ENCODE data around the gene TADA2B.

Gene TADA2B

GRCh38 chr4:7002336-7002735 lies 40.8 kb upstream of the TADA2B start:
- no peak overlapping the region for H2BK5ac ChIP-seq (ENCODE audit: low read length)
- no peak overlapping the region for H2BK15ac ChIP-seq (replicated peaks; ENCODE audit: low read depth)
- H3K4me3 ChIP-seq (ENCODE audit: low read length) = no peak overlapping the region
- H4K8ac ChIP-seq (ENCODE audit: low read depth, low read length) = no peak overlapping the region
- H3K56ac ChIP-seq (ENCODE audit: low read length) = no peak overlapping the region
- no peak overlapping the region for H2BK120ac ChIP-seq (ENCODE audit: low read depth, low read length)
- no peak overlapping the region for H3K23ac ChIP-seq (ENCODE audit: low read length)
- H3K4me2 ChIP-seq (ENCODE audit: low read length) = no peak overlapping the region
- no peak overlapping the region for H3K4ac ChIP-seq (ENCODE audit: low read depth, low read length)
- peaks cover 2% of the 10 kb centered on the region for H3K79me1 ChIP-seq (ENCODE audit: low read length)
- no peak overlapping the region for H3K27ac ChIP-seq (ENCODE audit: low read depth, low read length)
- peaks cover 18% of the 10 kb centered on the region for H3K36me3 ChIP-seq (ENCODE audit: control insufficient read depth, insufficient read depth, low read length)
- no peak overlapping the region for H2AK5ac ChIP-seq (ENCODE audit: low read length)
- H3K4me1 ChIP-seq (ENCODE audit: control insufficient read depth, low read depth, low read length) = no peaks in the 10 kb centered on the region
- H3K9ac ChIP-seq (ENCODE audit: low read length) = no peak overlapping the region
- H3K79me2 ChIP-seq (ENCODE audit: control insufficient read depth, insufficient read depth, low read length) = no peaks in the 10 kb centered on the region
- no CpG with 5 or more reads among the region's 7 CpGs for WGBS (ENCODE audit: extremely low coverage, insufficient coverage, low lambda C conversion rate)
- H4K5ac ChIP-seq (ENCODE audit: low read length) = no peak overlapping the region
- no peak overlapping the region for H3K18ac ChIP-seq (ENCODE audit: low read length)
- no peak for DNase-seq
- H3K27me3 ChIP-seq (ENCODE audit: insufficient read depth, low read length, poor library complexity) = no peaks in the 10 kb centered on the region

DNA sequence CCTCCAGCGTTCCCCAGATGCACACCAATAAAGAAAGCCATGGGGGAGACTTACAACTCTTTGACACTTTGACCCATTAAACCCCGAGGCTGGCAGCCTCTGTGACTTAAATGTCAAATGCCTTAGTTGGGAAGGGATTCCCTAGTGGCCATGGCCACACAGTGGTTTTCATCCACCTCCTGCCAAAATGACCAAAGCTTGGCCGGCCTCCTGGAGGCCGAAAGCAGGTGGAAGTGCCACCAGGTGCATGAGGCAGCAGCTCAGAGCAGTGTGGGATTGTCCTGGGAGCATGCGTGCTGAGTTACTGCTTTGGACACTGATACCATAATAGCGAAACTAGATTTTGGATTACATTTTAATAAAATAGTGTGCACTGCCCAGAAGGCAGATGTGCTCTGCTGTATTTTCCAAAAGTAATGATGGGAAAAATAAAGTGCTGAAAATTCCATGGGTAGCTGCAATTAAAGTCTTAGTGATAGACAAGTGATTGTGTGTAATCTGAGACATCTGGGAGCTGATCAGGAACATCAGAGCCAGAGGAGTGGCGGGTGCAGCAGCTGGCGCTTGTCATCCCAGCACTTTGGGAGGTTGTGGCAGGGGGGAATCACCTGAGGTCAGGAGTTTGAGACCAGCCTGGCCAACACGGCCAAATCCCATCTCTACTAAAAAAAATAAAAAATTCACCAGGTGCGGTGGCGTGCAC lies 39.8 kb upstream of the TADA2B start:
- Histone ChIP-seq H3K9ac (ENCODE audit: low read length) (no peak overlapping the region), H3K18ac (ENCODE audit: low read length) (no peak overlapping the region), H3K27me3 (ENCODE audit: insufficient read depth, low read length, poor library complexity) (no peaks in the 10 kb centered on the region), H3K27ac (ENCODE audit: low read depth, low read length) (no peak overlapping the region), H3K36me3 (ENCODE audit: control insufficient read depth, insufficient read depth, low read length) (peaks cover 18% of the 10 kb centered on the region), H3K79me2 (ENCODE audit: control insufficient read depth, insufficient read depth, low read length) (no peaks in the 10 kb centered on the region), H2AK5ac (ENCODE audit: low read length) (no peak overlapping the region), H3K4ac (ENCODE audit: low read depth, low read length) (no peak overlapping the region), H4K8ac (ENCODE audit: low read depth, low read length) (no peak overlapping the region), H2BK120ac (ENCODE audit: low read depth, low read length) (no peak overlapping the region), H3K4me2 (ENCODE audit: low read length) (no peak overlapping the region), H3K4me1 (ENCODE audit: control insufficient read depth, low read depth, low read length) (no peaks in the 10 kb centered on the region), H4K5ac (ENCODE audit: low read length) (no peak overlapping the region), H3K56ac (ENCODE audit: low read length) (no peak overlapping the region), H3K23ac (ENCODE audit: low read length) (no peak overlapping the region), H3K4me3 (ENCODE audit: low read length) (no peak overlapping the region), H2BK5ac (ENCODE audit: low read length) (no peak overlapping the region), H3K79me1 (ENCODE audit: low read length) (peaks cover 2% of the 10 kb centered on the region), H2BK15ac (replicated peaks; ENCODE audit: low read depth) (no peak overlapping the region)
- no peak for DNase-seq
- WGBS (ENCODE audit: extremely low coverage, insufficient coverage, low lambda C conversion rate) = no CpG with 5 or more reads among the region's 11 CpGs

GRCh38 chr4:7003879-7004240 lies 39.3 kb upstream of the TADA2B start:
- peaks cover 4% of the 10 kb centered on the region for H3K79me1 ChIP-seq (ENCODE audit: low read length)

DNA sequence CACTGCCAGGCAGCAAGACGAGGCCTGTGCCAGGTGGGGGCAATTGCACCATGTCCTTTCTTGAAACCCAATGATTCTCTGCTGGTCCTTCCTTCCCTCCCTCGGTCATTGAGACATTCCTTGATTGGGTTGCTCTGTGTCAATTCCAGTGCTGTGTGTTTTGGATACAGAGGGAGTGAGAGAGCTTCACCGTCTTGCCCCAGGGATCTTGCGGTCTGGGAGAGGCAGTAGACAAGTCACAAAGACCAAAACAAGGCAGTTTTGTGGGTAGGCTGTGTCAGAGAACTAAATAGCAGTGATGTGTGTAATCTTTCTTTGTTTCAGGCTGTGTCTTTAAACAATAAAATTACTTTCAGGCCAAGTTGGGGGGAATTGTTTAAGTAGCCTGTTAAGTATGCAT lies 38.8 kb upstream of the TADA2B start:
- Histone ChIP-seq H2BK15ac (replicated peaks; ENCODE audit: low read depth) (no peak overlapping the region), H3K4me3 (ENCODE audit: low read length) (no peak overlapping the region), H3K23ac (ENCODE audit: low read length) (no peak overlapping the region), H3K27me3 (ENCODE audit: insufficient read depth, low read length, poor library complexity) (no peaks in the 10 kb centered on the region), H3K4me2 (ENCODE audit: low read length) (no peak overlapping the region), H4K8ac (ENCODE audit: low read depth, low read length) (no peak overlapping the region), H3K27ac (ENCODE audit: low read depth, low read length) (no peak overlapping the region), H3K4ac (ENCODE audit: low read depth, low read length) (no peak overlapping the region), H3K79me2 (ENCODE audit: control insufficient read depth, insufficient read depth, low read length) (no peaks in the 10 kb centered on the region), H2BK5ac (ENCODE audit: low read length) (no peak overlapping the region), H3K18ac (ENCODE audit: low read length) (no peak overlapping the region), H2AK5ac (ENCODE audit: low read length) (no peak overlapping the region), H3K79me1 (ENCODE audit: low read length) (peaks cover 4% of the 10 kb centered on the region), H2BK120ac (ENCODE audit: low read depth, low read length) (no peak overlapping the region), H3K9ac (ENCODE audit: low read length) (no peak overlapping the region), H3K4me1 (ENCODE audit: control insufficient read depth, low read depth, low read length) (no peaks in the 10 kb centered on the region), H3K56ac (ENCODE audit: low read length) (no peak overlapping the region), H3K36me3 (ENCODE audit: control insufficient read depth, insufficient read depth, low read length) (peaks cover 18% of the 10 kb centered on the region), H4K5ac (ENCODE audit: low read length) (no peak overlapping the region)
- no CpG with 5 or more reads among the region's 4 CpGs for WGBS (ENCODE audit: extremely low coverage, insufficient coverage, low lambda C conversion rate)
- no peak for DNase-seq

More at GRCh38 chr4:7003879-7004240, 39.3 kb upstream of the TADA2B start:
- Histone ChIP-seq H3K4me1 (ENCODE audit: control insufficient read depth, low read depth, low read length) (no peaks in the 10 kb centered on the region), H3K56ac (ENCODE audit: low read length) (no peak overlapping the region), H2AK5ac (ENCODE audit: low read length) (no peak overlapping the region), H3K36me3 (ENCODE audit: control insufficient read depth, insufficient read depth, low read length) (peaks cover 18% of the 10 kb centered on the region), H4K8ac (ENCODE audit: low read depth, low read length) (no peak overlapping the region), H3K23ac (ENCODE audit: low read length) (no peak overlapping the region), H4K5ac (ENCODE audit: low read length) (no peak overlapping the region), H2BK120ac (ENCODE audit: low read depth, low read length) (no peak overlapping the region), H3K4me2 (ENCODE audit: low read length) (no peak overlapping the region), H3K27ac (ENCODE audit: low read depth, low read length) (no peak overlapping the region), H2BK5ac (ENCODE audit: low read length) (no peak overlapping the region), H2BK15ac (replicated peaks; ENCODE audit: low read depth) (no peak overlapping the region), H3K27me3 (ENCODE audit: insufficient read depth, low read length, poor library complexity) (no peaks in the 10 kb centered on the region), H3K4me3 (ENCODE audit: low read length) (no peak overlapping the region), H3K4ac (ENCODE audit: low read depth, low read length) (no peak overlapping the region), H3K9ac (ENCODE audit: low read length) (no peak overlapping the region), H3K79me2 (ENCODE audit: control insufficient read depth, insufficient read depth, low read length) (no peaks in the 10 kb centered on the region), H3K18ac (ENCODE audit: low read length) (no peak overlapping the region)
- WGBS (ENCODE audit: extremely low coverage, insufficient coverage, low lambda C conversion rate) = no CpG with 5 or more reads among the region's 8 CpGs
- no peak for DNase-seq

DNA sequence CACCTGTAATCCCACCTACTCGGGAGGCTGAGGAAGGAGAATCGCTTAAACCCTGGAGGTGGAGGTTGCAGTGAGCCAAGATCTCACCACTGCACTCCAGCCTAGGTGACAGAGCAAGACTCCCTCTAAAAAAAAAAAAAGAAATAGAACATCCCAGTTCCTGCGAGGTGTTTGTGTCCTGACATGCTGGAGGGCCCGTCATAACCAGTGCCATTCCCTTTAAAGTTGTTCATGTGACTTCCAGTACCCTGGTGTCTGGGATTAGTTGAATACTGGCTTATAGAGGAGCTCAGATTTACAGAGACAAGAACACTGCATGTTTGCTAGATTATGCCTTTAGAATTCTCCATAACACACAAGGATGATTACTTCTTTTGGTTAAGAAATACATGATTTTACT lies 37.6 kb upstream of the TADA2B start:
- WGBS (ENCODE audit: extremely low coverage, insufficient coverage, low lambda C conversion rate) = no CpG with 5 or more reads among the region's 4 CpGs
- Histone ChIP-seq H3K4ac (ENCODE audit: low read depth, low read length) (no peak overlapping the region), H3K9ac (ENCODE audit: low read length) (no peak overlapping the region), H3K18ac (ENCODE audit: low read length) (no peak overlapping the region), H3K27me3 (ENCODE audit: insufficient read depth, low read length, poor library complexity) (no peaks in the 10 kb centered on the region), H2BK5ac (ENCODE audit: low read length) (no peak overlapping the region), H3K56ac (ENCODE audit: low read length) (no peak overlapping the region), H3K36me3 (ENCODE audit: control insufficient read depth, insufficient read depth, low read length) (peaks cover 11% of the 10 kb centered on the region), H4K5ac (ENCODE audit: low read length) (no peak overlapping the region), H3K23ac (ENCODE audit: low read length) (no peak overlapping the region), H2BK15ac (replicated peaks; ENCODE audit: low read depth) (no peak overlapping the region), H3K4me2 (ENCODE audit: low read length) (no peak overlapping the region), H3K79me1 (ENCODE audit: low read length) (peaks cover 4% of the 10 kb centered on the region), H2BK120ac (ENCODE audit: low read depth, low read length) (no peak overlapping the region), H3K79me2 (ENCODE audit: control insufficient read depth, insufficient read depth, low read length) (no peaks in the 10 kb centered on the region), H3K4me3 (ENCODE audit: low read length) (no peak overlapping the region), H3K4me1 (ENCODE audit: control insufficient read depth, low read depth, low read length) (no peaks in the 10 kb centered on the region), H3K27ac (ENCODE audit: low read depth, low read length) (no peak overlapping the region), H2AK5ac (ENCODE audit: low read length) (no peak overlapping the region), H4K8ac (ENCODE audit: low read depth, low read length) (no peak overlapping the region)
- DNase-seq = no peak

DNA sequence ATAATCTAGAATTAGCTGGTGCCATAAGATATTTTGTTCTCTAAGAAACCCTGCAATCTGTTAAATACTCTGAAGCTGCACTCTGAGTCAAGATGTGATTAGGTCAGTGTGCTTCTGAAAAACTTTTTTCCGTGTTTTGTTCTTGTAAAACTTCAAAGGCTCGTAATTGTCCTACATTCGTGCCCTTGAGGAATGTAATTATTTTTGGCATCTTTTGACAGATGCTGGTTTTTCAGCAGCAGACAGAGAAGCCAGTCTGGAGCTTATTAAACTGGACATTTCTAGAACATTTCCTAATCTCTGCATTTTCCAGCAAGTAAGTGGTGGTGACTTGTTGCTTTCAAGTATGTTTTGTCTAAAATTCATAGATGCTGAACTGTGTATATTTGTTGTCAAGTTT lies 36.8 kb upstream of the TADA2B start:
- no peak overlapping the region for H2BK15ac ChIP-seq (replicated peaks; ENCODE audit: low read depth)
- no peaks in the 10 kb centered on the region for H3K79me2 ChIP-seq (ENCODE audit: control insufficient read depth, insufficient read depth, low read length)
- H3K4me1 ChIP-seq (ENCODE audit: control insufficient read depth, low read depth, low read length) = no peaks in the 10 kb centered on the region
- no peak overlapping the region for H4K8ac ChIP-seq (ENCODE audit: low read depth, low read length)
- H3K18ac ChIP-seq (ENCODE audit: low read length) = no peak overlapping the region
- no peak overlapping the region for H3K9ac ChIP-seq (ENCODE audit: low read length)
- H2BK5ac ChIP-seq (ENCODE audit: low read length) = no peak overlapping the region
- no peak overlapping the region for H3K23ac ChIP-seq (ENCODE audit: low read length)
- no peak overlapping the region for H3K4ac ChIP-seq (ENCODE audit: low read depth, low read length)
- no peak overlapping the region for H3K4me3 ChIP-seq (ENCODE audit: low read length)
- H2AK5ac ChIP-seq (ENCODE audit: low read length) = no peak overlapping the region
- H4K5ac ChIP-seq (ENCODE audit: low read length) = no peak overlapping the region
- H3K27me3 ChIP-seq (ENCODE audit: insufficient read depth, low read length, poor library complexity) = no peaks in the 10 kb centered on the region
- H3K36me3 ChIP-seq (ENCODE audit: control insufficient read depth, insufficient read depth, low read length) = peaks cover 5% of the 10 kb centered on the region
- no peak overlapping the region for H3K56ac ChIP-seq (ENCODE audit: low read length)
- no peak overlapping the region for H2BK120ac ChIP-seq (ENCODE audit: low read depth, low read length)
- no peak overlapping the region for H3K4me2 ChIP-seq (ENCODE audit: low read length)
- H3K27ac ChIP-seq (ENCODE audit: low read depth, low read length) = no peak overlapping the region
- WGBS (ENCODE audit: extremely low coverage, insufficient coverage, low lambda C conversion rate) = no CpG with 5 or more reads among the region's 3 CpGs
- peaks cover 4% of the 10 kb centered on the region for H3K79me1 ChIP-seq (ENCODE audit: low read length)
- no peak for DNase-seq
